ENCODE data around the gene PTPRK. TPM values are rescaled to one million over a fixed set of nuclear protein-coding genes. Genes with fewer than 3 reads are reported as not detected.

Gene PTPRK
- total and polyA plus RNA-seq, 4 donors, result 8.2 to 224 (median 42.9) TPM

DNA sequence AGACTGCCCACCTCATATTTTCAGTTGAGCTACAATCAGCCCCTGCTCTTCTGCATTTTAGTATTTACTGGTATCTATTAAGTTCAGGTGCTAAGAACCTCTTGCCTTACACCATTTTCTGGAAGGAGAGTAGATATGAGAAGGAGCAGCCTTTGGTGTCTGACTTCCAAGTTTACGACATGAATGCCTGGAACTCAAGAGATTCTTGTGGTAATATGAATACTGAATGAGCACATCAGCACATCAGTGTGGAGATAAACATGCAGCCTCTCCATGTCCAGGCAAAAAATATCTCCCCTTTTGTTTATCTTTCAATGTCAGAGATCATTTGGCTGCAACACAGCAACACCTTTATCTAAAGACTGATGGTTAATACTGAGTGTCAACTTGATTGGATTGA is 553.8 kb downstream of the PTPRK start:
- no peak for ATAC-seq (ENCODE audit: insufficient read depth, low FRiP score)
- Histone ChIP-seq H3K36me3 (ENCODE audit: control insufficient read depth in 4 of 4, insufficient read depth in 4 of 4, low read length in 4 of 4) (peaks cover 3 to 10% (median 4%) of the 10 kb centered on the region in 4 donors), H3K9ac (ENCODE audit: insufficient read depth in 1 of 2, low read length in 2 of 2) (no peak overlapping the region), H3K27me3 (ENCODE audit: control insufficient read depth in 3 of 3, insufficient read depth in 3 of 3, low read length in 2 of 3) (peaks cover 0 to 6% (median 6%) of the 10 kb centered on the region in 3 donors), H3K9me3 (ENCODE audit: control insufficient read depth in 4 of 4, insufficient read depth in 3 of 4, low read length in 3 of 4) (no peaks in the 10 kb centered on the region), H3K4me1 (ENCODE audit: control insufficient read depth in 5 of 5, insufficient read depth in 5 of 5, low read length in 5 of 5) (no peaks in the 10 kb centered on the region), H3K4me3 (no peak overlapping the region), H3K27ac (ENCODE audit: low read depth in 1 of 2, low read length in 1 of 2) (no peak overlapping the region)
- TF ChIP-seq, protein P1, sequence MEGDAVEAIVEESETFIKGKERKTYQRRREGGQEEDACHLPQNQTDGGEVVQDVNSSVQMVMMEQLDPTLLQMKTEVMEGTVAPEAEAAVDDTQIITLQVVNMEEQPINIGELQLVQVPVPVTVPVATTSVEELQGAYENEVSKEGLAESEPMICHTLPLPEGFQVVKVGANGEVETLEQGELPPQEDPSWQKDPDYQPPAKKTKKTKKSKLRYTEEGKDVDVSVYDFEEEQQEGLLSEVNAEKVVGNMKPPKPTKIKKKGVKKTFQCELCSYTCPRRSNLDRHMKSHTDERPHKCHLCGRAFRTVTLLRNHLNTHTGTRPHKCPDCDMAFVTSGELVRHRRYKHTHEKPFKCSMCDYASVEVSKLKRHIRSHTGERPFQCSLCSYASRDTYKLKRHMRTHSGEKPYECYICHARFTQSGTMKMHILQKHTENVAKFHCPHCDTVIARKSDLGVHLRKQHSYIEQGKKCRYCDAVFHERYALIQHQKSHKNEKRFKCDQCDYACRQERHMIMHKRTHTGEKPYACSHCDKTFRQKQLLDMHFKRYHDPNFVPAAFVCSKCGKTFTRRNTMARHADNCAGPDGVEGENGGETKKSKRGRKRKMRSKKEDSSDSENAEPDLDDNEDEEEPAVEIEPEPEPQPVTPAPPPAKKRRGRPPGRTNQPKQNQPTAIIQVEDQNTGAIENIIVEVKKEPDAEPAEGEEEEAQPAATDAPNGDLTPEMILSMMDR (IDR thresholded peaks at IDR 0.05; ENCODE audit: control extremely low read depth, extremely low read depth), result no peak
- WGBS, 2 donors, result 93% methylated on average over 1 of the region's 1 CpG
- no peak for DNase-seq

DNA sequence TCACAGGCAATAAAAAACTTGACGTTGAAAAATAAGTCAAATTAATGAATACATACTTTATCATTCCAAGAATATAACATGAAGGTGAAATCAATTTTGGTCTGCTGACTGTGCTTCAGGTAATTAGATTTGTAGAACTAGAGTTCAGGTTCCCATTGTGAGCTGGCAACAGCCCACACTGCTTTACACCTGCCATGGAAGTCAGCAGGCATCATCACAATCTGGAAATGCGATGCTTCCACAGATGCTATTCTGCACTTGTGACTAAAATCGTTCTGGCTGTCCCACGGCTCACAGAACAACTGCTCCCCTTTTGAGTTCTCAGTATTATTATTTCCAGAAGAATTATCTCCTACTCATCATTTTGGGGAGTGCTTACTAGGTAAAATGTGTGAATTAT is 556.9 kb downstream of the PTPRK start:
- H3K27ac ChIP-seq (ENCODE audit: low read depth in 1 of 2, low read length in 1 of 2), result no peak overlapping the region
- H3K4me3 ChIP-seq, result no peak overlapping the region
- ATAC-seq (ENCODE audit: insufficient read depth, low FRiP score), result no peak
- H3K36me3 ChIP-seq (ENCODE audit: control insufficient read depth in 4 of 4, insufficient read depth in 4 of 4, low read length in 4 of 4), result peaks cover 0 to 2% (median under 1%) of the 10 kb centered on the region in 4 donors
- no peaks in the 10 kb centered on the region for H3K4me1 ChIP-seq (ENCODE audit: control insufficient read depth in 5 of 5, insufficient read depth in 5 of 5, low read length in 5 of 5)
- TF ChIP-seq, protein P1 (IDR thresholded peaks at IDR 0.05; ENCODE audit: control extremely low read depth, extremely low read depth), result no peak
- H3K9ac ChIP-seq (ENCODE audit: insufficient read depth in 1 of 2, low read length in 2 of 2), result no peak overlapping the region
- H3K9me3 ChIP-seq (ENCODE audit: control insufficient read depth in 4 of 4, insufficient read depth in 3 of 4, low read length in 3 of 4), result no peaks in the 10 kb centered on the region
- DNase-seq, result no peak
- 91 to 93% methylated on average over 4 of the region's 4 CpGs for WGBS, 2 donors
- peaks cover 0 to 23% (median 22%) of the 10 kb centered on the region in 3 donors for H3K27me3 ChIP-seq (ENCODE audit: control insufficient read depth in 3 of 3, insufficient read depth in 3 of 3, low read length in 2 of 3)

DNA sequence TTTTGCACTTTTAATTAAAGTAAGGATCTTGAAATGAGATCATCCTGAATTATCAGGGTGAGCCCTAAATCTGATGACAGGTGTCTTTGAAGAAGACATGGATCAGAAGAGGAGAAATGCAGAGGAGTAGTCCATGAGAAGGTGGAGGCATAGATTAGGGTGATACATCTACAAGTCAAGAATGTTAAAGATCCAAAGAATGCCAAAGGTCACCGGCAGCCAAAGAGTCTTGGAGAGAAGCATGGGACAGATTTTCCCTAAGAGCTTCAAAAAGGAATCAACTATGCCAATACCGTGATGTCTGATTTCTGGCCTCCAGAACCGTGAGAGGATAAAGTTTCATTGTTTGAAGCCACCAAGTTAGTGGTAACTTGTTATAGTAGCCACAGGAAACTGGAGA is 560.5 kb downstream of the PTPRK start:
- no peaks in the 10 kb centered on the region for H3K36me3 ChIP-seq (ENCODE audit: control insufficient read depth in 4 of 4, insufficient read depth in 4 of 4, low read length in 4 of 4)
- no peaks in the 10 kb centered on the region for H3K9me3 ChIP-seq (ENCODE audit: control insufficient read depth in 4 of 4, insufficient read depth in 3 of 4, low read length in 3 of 4)
- TF ChIP-seq, protein P1 (IDR thresholded peaks at IDR 0.05; ENCODE audit: control extremely low read depth, extremely low read depth), result no peak
- no peak for ATAC-seq (ENCODE audit: insufficient read depth, low FRiP score)
- H3K4me3 ChIP-seq, result no peak overlapping the region
- peaks cover 0 to 34% (median 29%) of the 10 kb centered on the region in 3 donors for H3K27me3 ChIP-seq (ENCODE audit: control insufficient read depth in 3 of 3, insufficient read depth in 3 of 3, low read length in 2 of 3)
- no peak overlapping the region for H3K9ac ChIP-seq (ENCODE audit: insufficient read depth in 1 of 2, low read length in 2 of 2)
- peaks cover 0 to 12% (median 0%) of the 10 kb centered on the region in 5 donors for H3K4me1 ChIP-seq (ENCODE audit: control insufficient read depth in 5 of 5, insufficient read depth in 5 of 5, low read length in 5 of 5)
- H3K27ac ChIP-seq (ENCODE audit: low read depth in 1 of 2, low read length in 1 of 2), result no peak overlapping the region
- 89 to 92% methylated on average over 3 of the region's 3 CpGs for WGBS, 2 donors
- no peak for DNase-seq

DNA sequence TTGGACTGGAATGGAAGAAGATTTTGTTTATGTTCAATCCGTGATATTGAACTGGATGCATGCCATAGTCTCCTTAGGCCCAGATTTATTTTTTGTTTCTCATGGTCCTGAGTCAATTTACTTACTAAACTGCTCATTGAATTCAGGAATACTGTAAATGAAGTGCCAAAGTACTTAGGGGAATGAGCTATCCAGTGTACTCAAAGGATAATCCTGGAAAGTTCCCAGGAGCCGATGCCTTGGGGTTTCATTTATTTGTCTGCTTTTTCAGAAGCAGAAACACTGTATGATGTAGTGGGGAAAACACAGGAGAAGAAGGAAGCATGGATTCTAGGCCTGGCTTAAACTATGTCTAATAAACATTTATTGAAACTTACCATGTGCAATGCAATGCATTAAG is 563.4 kb downstream of the PTPRK start:
- TF ChIP-seq, protein P1 (IDR thresholded peaks at IDR 0.05; ENCODE audit: control extremely low read depth, extremely low read depth), result no peak
- no peak for ATAC-seq (ENCODE audit: insufficient read depth, low FRiP score)
- WGBS, 2 donors, result 53 to 82% methylated on average over 2 of the region's 2 CpGs

More for the DNA sequence above, 563.4 kb downstream of the PTPRK start:
- Histone ChIP-seq H3K36me3 (ENCODE audit: control insufficient read depth in 4 of 4, insufficient read depth in 4 of 4, low read length in 4 of 4) (no peaks in the 10 kb centered on the region), H3K9me3 (ENCODE audit: control insufficient read depth in 4 of 4, insufficient read depth in 3 of 4, low read length in 3 of 4) (no peaks in the 10 kb centered on the region), H3K9ac (ENCODE audit: insufficient read depth in 1 of 2, low read length in 2 of 2) (no peak overlapping the region), H3K4me1 (ENCODE audit: control insufficient read depth in 5 of 5, insufficient read depth in 5 of 5, low read length in 5 of 5) (peaks cover 0 to 12% (median 0%) of the 10 kb centered on the region in 5 donors), H3K27me3 (ENCODE audit: control insufficient read depth in 3 of 3, insufficient read depth in 3 of 3, low read length in 2 of 3) (peaks cover 0 to 36% (median 35%) of the 10 kb centered on the region in 3 donors), H3K27ac (ENCODE audit: low read depth in 1 of 2, low read length in 1 of 2) (no peak overlapping the region), H3K4me3 (no peak overlapping the region)
- DNase-seq, result peak; percentile 40 to 96 (median 89)

Data from lung (tissue), 12 donors.